K562 (cell line): ENCODE results near the gene LMBR1. TPM values are rescaled to one million over a fixed set of nuclear protein-coding genes. Genes with fewer than 3 reads are reported as not detected.

Experiments used
- BHLHE40 ChIP-seq: IDR thresholded peaks from 2 replicates; pipeline ENCODE4 v1.6.1; 2011; ENCODE audit warnings: low read length, improper control_type of control experiment
- CBFA2T2 ChIP-seq: fragments of 450-650 bp; conservative IDR thresholded peaks from 2 replicates; pipeline ENCODE4 v1.6.1; 2017; ENCODE audit warnings: mild to moderate bottlenecking
- CTBP1 ChIP-seq: fragments of 450-650 bp; IDR thresholded peaks from 2 replicates; pipeline ENCODE4 v1.6.1; 2016; ENCODE audit warnings: borderline replicate concordance
- FOXK2 ChIP-seq, 2 experiments: fragments of 450-650 bp; IDR thresholded peaks in 1 of 2; conservative IDR thresholded peaks in 1 of 2; 2 replicates each; pipeline ENCODE4 v1.6.1; 2016; ENCODE audit warnings: low read depth in 2 of 2, mild to moderate bottlenecking in 1 of 2
- HDAC2 ChIP-seq: fragments of 450-650 bp; IDR thresholded peaks from 2 replicates; pipeline ENCODE4 v1.6.1; 2016; ENCODE audit warnings: mild to moderate bottlenecking
- L3MBTL2 ChIP-seq: fragments of 450-650 bp; IDR thresholded peaks from 2 replicates; pipeline ENCODE4 v1.6.1; 2016; ENCODE audit warnings: mild to moderate bottlenecking, moderate library complexity
- MAFF ChIP-seq: IDR thresholded peaks from 2 replicates; pipeline ENCODE4 v1.6.1; 2012; ENCODE audit warnings: low read length, improper control_type of control experiment
- MAFG ChIP-seq: fragments of 450-650 bp; conservative IDR thresholded peaks from 2 replicates; pipeline ENCODE4 v1.6.1; 2016; ENCODE audit warnings: missing genetic modification characterization, missing compliant biosample characterization
- MAZ ChIP-seq, 2 experiments: fragments of 450-650 bp in 1 of 2; sonication (generic) in 1 of 2; formaldehyde crosslinking; IDR thresholded peaks in 1 of 2; conservative IDR thresholded peaks in 1 of 2; 2 replicates each; pipeline versions ENCODE4 v1.4.0 to v1.5.0; 2020; ENCODE audit warnings: mild to moderate bottlenecking in 1 of 2, missing genetic modification reagents in 1 of 2
- MEIS2 ChIP-seq: fragments of 450-650 bp; IDR thresholded peaks from 2 replicates; pipeline ENCODE4 v1.6.1; 2014; ENCODE audit warnings: mild to moderate bottlenecking; ENCODE audit not compliant: partially characterized antibody
- RNF2 ChIP-seq: sonication (generic); IDR thresholded peaks from 2 replicates; pipeline ENCODE4 v1.6.1; 2016
- SMAD4 ChIP-seq: fragments of 250-450 bp; sonication (Bioruptor Pico); conservative IDR thresholded peaks from 2 replicates; pipeline ENCODE4 v1.8.0; 2021; ENCODE audit warnings: inconsistent platforms, mild to moderate bottlenecking, moderate library complexity
- TFE3 ChIP-seq: fragments of 450-650 bp; formaldehyde crosslinking; IDR thresholded peaks from 2 replicates; pipeline ENCODE4 v1.4.0; 2020; ENCODE audit warnings: mild to moderate bottlenecking, mixed read lengths
- THRB ChIP-seq: fragments of 450-650 bp; formaldehyde crosslinking; conservative IDR thresholded peaks from 2 replicates; pipeline ENCODE4 v1.4.0; 2022; ENCODE audit warnings: mild to moderate bottlenecking, missing genetic modification characterization
- ZBTB33 ChIP-seq: sonication (generic); formaldehyde crosslinking; IDR thresholded peaks from 2 replicates; pipeline ENCODE4 v1.8.1; 2023; ENCODE audit warnings: mild to moderate bottlenecking, missing genetic modification reagents
- ZNF232 ChIP-seq: sonication (generic); formaldehyde crosslinking; IDR thresholded peaks from 2 replicates; pipeline ENCODE4 v1.8.0; 2022; ENCODE audit warnings: mild to moderate bottlenecking, missing genetic modification reagents
- ZNF316 ChIP-seq: fragments of 450-650 bp; IDR thresholded peaks from 2 replicates; pipeline ENCODE4 v1.6.1; 2016
- ZNF644 ChIP-seq: fragments of 200-800 bp; sonication (Bioruptor generic); IDR thresholded peaks from 2 replicates; pipeline ENCODE4 v1.6.1; 2016; ENCODE audit warnings: low read depth, missing genetic modification characterization, missing compliant biosample characterization
- polyA plus RNA-seq, 8 experiments: library from polyadenylated mRNA; depleted of rRNA in 4 of 8; stranded (reverse) in 5 of 8; unstranded in 3 of 8; fragments of >200 nt; fragmentation: Nextera tagmentation in 2 of 8; fragmentation: Illumina TruSeq in 1 of 8; extraction: Ambion mirVana in 2 of 8; extraction: Trizol in 1 of 8; gene quantifications; 2 replicates each; pipeline versions ENCODE4 v1.2.1 to v1.2.3, GENCODE V29; 2011 to 2014; ENCODE audit warnings: inconsistent platforms in 1 of 8, missing spikeins in 1 of 8
- total RNA-seq, 7 experiments: library from RNA; depleted of rRNA in 6 of 7; stranded (reverse); fragments of >200 nt in 6 of 7; fragmentation: Illumina TruSeq in 2 of 7; extraction: Trizol in 2 of 7; gene quantifications; 2 replicates each; pipeline versions ENCODE4 v1.2.1 to v1.2.3, GENCODE V29; 2011 to 2021; ENCODE audit warnings: low replicate concordance in 1 of 7
- TF ChIP-seq, protein P1 (sequence below): IDR thresholded peaks from 2 replicates; pipeline ENCODE4 v1.6.1; 2014; ENCODE audit warnings: antibody characterized with exemption

Gene LMBR1
- total and polyA plus RNA-seq, 9 of the 15 experiments (the other 6 are each of a cell fraction or from before 2014, with no cell fraction given): 7.7 to 90.0 (median 59.9) TPM

GRCh38 chr7:156920487-156921373 is 27.7 kb upstream of the LMBR1 start (continued):
- TF ChIP-seq ZBTB33 (CRISPR knock-in tag) (peak; percentile 60; the same call in 1 of the 2 replicates), CTBP1 (peak; percentile 11; the same call in 1 of the 2 replicates), TFE3 (CRISPR knock-in tag) (peak; percentile 99), MAFG (tag) (peak; percentile 85), ZNF232 (CRISPR knock-in tag) (0 out of 2 replicates have a peak, but pooled peaks have one; percentile 47), MEIS2 (peak; percentile 90), MAFF (peak; percentile 60), L3MBTL2 (peak; percentile 65), CBFA2T2 (peak; percentile 91), RNF2 (peak; percentile 33; the same call in 1 of the 2 replicates), FOXK2 (conservative IDR thresholded peaks at IDR 0.05 in 1 of 2, IDR thresholded peaks at IDR 0.05 in 1 of 2; ENCODE audit: low read depth in 2 of 2) (peak in 1 of 2 experiments; percentile 51; a peak in 2 of 4 replicates), SMAD4 (CRISPR knock-in tag) (peak; percentile 53; the same call in 1 of the 2 replicates), HDAC2 (peak; percentile 61; the same call in 1 of the 2 replicates), ZNF316 (peak; percentile 94), MAZ (CRISPR knock-in tag; conservative IDR thresholded peaks at IDR 0.05 in 1 of 2, IDR thresholded peaks at IDR 0.05 in 1 of 2) (0 out of 4 replicates have a peak, but pooled peaks of 1 of the 2 experiments have one; percentile 26), THRB (CRISPR knock-in tag) (0 out of 2 replicates have a peak, but pooled peaks have one; percentile 53), ZNF644 (0 out of 2 replicates have a peak, but pooled peaks have one; percentile 63), BHLHE40 (peak; percentile 84)
- TF ChIP-seq, protein P1, sequence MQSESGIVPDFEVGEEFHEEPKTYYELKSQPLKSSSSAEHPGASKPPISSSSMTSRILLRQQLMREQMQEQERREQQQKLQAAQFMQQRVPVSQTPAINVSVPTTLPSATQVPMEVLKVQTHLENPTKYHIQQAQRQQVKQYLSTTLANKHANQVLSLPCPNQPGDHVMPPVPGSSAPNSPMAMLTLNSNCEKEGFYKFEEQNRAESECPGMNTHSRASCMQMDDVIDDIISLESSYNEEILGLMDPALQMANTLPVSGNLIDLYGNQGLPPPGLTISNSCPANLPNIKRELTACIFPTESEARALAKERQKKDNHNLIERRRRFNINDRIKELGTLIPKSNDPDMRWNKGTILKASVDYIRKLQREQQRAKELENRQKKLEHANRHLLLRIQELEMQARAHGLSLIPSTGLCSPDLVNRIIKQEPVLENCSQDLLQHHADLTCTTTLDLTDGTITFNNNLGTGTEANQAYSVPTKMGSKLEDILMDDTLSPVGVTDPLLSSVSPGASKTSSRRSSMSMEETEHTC: peak; percentile 69; the same call in 1 of the 2 replicates
